NCI-H2107 treated with DMSO at 0.1 percent for 48 hours (cell line): Measurements from ENCODE around the gene LRCH1.

ENCODE experiments used
- DNase-seq: peaks from one replicate; lab custom pipeline; 2025; ENCODE audit not compliant: unreplicated experiment; lab: John Stamatoyannopoulos, UW

LRCH1 gene

DNA sequence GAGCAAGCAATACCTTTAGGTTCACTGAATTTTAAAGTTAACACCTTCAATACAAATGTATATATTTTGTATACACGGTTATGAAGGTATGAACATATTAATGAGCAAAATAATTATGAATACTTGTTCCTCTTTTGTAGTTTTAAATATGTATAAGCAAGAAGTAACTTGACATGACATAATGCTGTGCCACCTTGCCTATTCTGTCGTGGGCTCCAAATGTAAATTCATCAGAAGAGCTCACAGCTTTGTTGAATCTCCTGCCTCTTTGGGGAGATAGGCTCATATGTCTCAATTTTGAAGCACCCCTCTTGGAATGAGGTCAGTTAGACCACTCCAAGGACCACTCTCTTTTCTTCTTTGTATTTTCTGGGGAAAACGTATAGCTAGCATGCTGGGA is 59.3 kb downstream of the LRCH1 start:
- no peak for DNase-seq

GRCh38 chr13:46613409-46614049 is 60.6 kb downstream of the LRCH1 start:
- no peak for DNase-seq

- peak; percentile 65 for DNase-seq
Observed at GRCh38 chr13:46614582-46614981, 61.6 kb downstream of the LRCH1 start.

- DNase-seq, result no peak
Observed at GRCh38 chr13:46615888-46616531, 63.0 kb downstream of the LRCH1 start.

GRCh38 chr13:46617229-46617721 is 64.3 kb downstream of the LRCH1 start:
- no peak for DNase-seq

- no peak for DNase-seq
Observed at GRCh38 chr13:46617885-46618284, 64.9 kb downstream of the LRCH1 start.

DNA sequence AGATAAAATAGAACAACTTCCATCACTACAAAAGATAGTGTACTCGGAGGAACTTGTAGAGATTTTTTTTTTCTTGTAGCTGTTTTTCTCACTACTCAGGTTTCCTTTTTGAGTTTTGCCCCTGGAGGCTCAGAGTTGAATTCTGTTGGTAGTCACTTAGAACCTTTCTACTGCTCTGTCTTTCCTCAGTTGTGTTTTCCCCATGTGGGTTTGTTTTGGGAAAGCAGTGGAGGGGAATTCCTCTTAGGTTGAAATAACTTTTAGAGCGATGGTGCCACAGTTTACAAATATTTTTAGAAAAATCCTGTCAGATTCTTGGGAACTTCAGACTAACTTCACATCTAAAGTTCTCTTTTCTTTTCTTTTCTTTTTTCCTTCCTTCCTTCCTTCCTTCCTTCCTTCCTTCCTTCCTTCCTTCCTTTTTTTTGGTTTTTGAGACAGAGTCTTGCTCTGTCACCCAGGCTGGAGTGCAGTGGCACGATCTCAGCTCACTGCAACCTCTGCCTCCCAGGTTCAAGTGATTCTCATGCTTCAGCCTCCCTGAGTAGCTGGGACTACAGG is 65.8 kb downstream of the LRCH1 start:
- DNase-seq, result no peak

DNA sequence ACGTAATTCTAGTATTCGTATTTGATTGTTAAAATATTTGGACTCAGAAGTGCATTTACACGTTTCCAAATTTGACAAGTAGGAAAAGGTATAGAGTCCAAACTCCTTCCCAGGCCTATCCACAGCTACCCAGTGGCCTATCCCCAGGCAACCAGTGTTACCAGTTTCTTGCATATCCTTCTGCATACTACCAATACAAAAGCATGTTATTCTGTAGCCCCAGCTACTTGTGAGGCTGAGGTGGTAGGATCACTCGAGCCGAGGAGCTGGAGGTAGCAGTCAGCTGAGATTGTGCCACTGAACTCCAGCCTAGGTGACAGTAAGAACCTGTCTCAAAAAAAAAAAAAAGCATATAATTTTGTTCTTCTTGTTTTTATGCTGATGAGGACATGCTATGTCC is 67.1 kb downstream of the LRCH1 start:
- no peak for DNase-seq

DNA sequence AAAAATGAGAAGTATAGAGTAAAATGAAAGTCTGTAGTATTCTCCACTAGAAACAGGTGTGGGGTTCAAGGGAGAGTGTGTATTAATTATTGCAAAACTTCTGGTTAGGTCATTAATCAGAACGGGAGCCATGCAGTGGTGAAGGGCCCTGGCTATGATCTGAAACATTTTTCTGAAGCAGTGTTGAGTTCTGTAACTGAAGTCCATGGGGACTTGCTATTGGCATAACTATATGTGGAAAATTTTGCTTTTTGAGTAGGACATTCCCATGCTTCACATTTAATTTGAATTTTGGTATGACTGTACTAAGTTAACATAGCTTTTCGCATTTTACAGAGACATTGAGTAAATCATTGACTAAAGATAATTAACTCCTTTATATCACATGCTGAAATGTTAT is 67.5 kb downstream of the LRCH1 start:
- no peak for DNase-seq

DNA sequence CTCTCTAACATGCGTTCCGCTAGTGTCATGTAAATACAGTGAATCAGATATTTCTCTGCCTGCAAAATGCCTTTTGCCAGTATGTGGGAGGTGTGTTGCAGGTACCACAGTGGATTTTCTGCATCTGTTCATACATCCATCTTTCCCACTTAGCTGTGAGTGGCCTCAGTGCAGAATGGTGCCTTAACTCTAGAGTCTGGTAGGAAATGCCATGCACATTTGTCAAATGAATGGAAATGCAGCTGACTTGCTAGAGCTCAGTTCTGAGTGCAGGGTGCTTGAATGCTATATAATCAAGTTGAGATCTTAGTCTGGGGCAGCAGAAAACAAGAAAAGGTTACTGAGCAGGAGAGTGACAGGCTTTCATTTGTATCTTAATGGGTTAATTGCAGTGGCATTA is 68.2 kb downstream of the LRCH1 start:
- no peak for DNase-seq

GRCh38 chr13:46621792-46622629 is 69.0 kb downstream of the LRCH1 start:
- DNase-seq, result no peak

DNA sequence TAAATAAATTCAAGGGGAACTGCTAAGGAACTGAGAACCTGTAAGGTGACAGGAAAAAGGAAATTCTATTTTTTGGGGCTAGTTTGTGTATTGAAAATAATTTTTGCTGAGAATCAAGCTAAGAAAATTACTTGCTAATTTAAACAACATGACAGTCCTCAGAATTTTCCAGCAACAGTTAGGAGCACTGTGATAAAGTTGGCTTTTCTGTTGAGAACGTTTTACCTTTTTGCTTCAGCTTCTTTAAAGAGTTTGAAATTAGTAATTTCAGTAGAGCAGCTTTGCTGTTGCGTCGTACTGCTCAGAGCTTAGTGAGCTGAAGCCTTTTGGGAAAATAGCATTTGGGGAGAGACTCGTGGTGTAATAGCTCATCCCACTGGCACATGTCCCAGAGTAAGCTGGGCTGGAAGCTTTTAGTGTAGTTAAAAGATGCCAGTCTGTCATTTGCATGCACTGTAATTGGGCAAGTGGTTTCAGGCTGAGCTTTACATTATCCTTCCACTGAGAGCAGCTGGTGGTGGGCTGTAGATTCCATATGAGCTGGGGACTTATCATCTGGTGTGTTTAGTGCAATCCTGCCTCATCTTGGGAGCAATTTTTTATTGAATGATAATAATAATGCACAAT is 69.8 kb downstream of the LRCH1 start:
- peak; percentile 35 for DNase-seq

- no peak for DNase-seq
Observed at GRCh38 chr13:46624353-46624752, 71.4 kb downstream of the LRCH1 start.

DNA sequence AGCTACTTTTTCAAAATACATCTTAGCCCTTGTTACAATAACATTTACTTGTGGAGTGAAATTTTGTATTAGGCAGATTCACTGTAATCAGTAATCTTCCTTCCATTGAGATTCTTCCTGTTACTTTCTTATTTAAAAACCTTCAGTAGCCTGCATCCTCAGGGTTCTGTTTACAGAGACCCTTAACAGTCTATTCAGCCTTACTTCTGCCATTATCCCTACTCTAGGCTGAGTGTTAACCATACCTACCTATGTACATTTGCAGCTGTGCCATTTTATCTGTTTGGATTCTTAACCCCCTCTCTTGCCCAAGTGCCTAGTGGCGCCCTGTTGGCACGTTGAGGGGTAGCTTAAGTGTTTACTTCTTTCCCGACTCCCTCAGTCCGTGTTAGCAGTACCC is 71.9 kb downstream of the LRCH1 start:
- DNase-seq, result no peak

DNA sequence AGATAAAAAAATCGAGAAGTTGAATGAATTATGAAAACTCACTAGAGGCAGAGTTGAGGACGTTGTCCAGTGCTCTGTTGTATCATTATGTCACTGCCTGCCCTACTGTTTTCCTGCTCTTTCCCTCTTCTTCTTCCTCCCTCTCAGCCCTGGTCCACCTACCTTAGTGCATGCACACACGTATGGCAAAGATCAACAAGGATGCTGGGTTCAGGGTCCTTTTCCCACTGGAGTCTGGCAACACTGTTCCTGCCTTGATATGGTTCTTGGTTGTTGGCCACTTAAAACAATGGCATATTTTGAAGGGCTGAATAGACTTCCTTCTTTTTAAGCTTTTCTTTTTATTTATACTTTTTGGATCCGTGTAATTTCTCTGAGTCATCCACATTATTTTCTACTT is 74.5 kb downstream of the LRCH1 start:
- no peak for DNase-seq

DNA sequence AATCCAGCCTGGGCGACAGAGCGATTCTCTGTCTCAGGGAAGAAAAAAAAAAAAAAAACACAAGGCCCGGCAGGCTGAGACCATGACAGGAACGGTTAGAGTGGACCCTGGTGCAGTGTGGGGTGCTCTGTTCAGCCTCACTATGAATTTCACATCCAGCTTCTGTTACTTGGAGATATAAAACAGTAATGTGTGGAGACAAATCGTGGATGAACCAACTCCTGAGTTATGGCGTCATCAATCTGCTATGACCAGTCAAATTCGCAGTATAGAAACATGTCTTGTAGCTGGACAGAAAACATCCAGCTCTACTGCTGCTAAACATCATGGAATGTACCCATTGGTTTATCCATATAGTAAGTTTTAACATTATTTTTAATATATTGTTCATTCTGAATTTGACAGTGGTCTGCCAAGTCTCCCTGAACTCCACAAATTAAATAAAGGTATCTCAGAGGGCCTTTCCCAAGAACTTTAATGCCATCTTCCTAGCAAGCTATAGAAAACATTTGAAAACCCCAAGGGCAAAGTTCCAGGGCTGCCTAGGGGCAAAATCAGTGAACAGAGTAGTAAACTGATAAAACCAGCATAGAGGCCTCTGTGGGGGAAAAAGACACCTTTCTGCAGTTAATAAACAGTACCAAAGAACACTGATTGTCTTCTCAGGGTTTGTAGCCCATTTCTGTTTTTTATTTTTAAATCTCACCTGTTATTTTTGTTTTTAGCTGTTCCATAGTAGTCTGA is 75.8 kb downstream of the LRCH1 start:
- DNase-seq, result no peak

- no peak for DNase-seq
Observed at GRCh38 chr13:46629811-46630413, 76.9 kb downstream of the LRCH1 start.

DNA sequence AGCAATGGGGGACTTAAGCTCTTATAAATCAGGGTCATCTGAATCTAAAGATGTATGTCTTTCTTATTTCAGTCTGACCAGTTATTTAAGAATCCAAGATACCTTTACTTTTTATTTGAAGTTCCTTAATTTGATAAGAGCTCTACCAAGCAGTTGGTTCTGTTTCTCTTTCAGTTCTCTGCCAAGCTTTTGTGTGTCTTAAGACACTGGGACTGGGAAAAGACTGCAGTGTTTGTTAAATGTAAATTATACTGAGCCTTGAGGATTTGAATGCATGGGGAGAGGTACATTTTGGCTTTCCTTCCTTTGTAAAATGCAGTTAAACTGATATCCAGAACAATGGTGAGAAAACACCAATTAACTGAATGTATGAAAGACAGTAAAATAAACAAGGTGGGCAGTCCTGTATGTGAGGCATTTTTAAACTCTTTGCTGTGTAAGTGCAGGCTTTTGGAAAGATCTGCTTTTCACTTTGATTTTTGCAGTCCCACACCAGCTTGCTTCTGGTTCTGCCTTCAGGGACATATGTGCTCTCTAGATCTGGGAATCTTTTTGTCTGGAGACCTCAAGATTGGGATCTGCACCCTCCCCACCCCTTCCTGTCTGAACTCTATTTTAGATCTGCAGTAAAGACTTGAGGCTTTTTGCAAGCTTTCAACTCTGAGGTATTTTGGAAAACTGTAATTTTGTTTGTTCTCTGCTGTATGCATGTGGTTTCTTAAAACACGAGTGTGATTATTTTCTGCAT is 77.6 kb downstream of the LRCH1 start:
- DNase-seq, result no peak

GRCh38 chr13:46631179-46631542 is 78.2 kb downstream of the LRCH1 start:
- DNase-seq, result no peak
